ENCODE data around the gene GORASP2.

The GORASP2 gene

DNA sequence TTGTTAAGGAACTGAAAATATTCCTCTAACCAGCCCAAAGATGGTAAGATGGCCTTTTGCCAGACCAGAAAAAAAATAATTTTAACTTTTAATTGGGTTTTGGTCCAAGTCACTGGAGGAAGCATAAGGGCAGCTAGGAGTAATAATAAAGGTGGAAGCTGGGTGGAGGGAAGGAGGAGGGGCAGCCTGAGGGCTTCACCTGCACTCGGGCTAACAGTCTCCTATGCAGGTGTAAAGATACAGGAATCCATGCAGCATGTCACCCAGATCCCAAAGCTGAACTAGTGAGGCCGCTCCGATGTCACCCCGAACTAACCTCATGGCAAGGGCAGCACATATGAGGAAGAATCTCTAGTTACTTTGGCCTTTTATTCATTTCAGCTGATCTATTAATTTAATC, 37.2 kb upstream of the GORASP2 start (continued):
- TF ChIP-seq, protein P1, sequence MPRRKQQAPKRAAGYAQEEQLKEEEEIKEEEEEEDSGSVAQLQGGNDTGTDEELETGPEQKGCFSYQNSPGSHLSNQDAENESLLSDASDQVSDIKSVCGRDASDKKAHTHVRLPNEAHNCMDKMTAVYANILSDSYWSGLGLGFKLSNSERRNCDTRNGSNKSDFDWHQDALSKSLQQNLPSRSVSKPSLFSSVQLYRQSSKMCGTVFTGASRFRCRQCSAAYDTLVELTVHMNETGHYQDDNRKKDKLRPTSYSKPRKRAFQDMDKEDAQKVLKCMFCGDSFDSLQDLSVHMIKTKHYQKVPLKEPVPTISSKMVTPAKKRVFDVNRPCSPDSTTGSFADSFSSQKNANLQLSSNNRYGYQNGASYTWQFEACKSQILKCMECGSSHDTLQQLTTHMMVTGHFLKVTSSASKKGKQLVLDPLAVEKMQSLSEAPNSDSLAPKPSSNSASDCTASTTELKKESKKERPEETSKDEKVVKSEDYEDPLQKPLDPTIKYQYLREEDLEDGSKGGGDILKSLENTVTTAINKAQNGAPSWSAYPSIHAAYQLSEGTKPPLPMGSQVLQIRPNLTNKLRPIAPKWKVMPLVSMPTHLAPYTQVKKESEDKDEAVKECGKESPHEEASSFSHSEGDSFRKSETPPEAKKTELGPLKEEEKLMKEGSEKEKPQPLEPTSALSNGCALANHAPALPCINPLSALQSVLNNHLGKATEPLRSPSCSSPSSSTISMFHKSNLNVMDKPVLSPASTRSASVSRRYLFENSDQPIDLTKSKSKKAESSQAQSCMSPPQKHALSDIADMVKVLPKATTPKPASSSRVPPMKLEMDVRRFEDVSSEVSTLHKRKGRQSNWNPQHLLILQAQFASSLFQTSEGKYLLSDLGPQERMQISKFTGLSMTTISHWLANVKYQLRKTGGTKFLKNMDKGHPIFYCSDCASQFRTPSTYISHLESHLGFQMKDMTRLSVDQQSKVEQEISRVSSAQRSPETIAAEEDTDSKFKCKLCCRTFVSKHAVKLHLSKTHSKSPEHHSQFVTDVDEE (CRISPR knock-in tag; IDR thresholded peaks at IDR 0.05) = no peak

GRCh38 chr2:170892391-170892951, 36.6 kb upstream of the GORASP2 start:
- no peak for TF ChIP-seq BACH2 (CRISPR knock-in tag; IDR thresholded peaks at IDR 0.05; ENCODE audit: borderline replicate concordance)
- TF ChIP-seq SNAI2 (CRISPR knock-in tag; IDR thresholded peaks at IDR 0.05) = no peak
- TF ChIP-seq, protein P1 (CRISPR knock-in tag; IDR thresholded peaks at IDR 0.05) = no peak
- no peak for TF ChIP-seq PATZ1 (CRISPR knock-in tag; IDR thresholded peaks at IDR 0.05; ENCODE audit: borderline replicate concordance)
- TF ChIP-seq GLIS3 (CRISPR knock-in tag; IDR thresholded peaks at IDR 0.05) = no peak
- no peak for TF ChIP-seq RARB (CRISPR knock-in tag; IDR thresholded peaks at IDR 0.05)
- TF ChIP-seq, protein P2, sequence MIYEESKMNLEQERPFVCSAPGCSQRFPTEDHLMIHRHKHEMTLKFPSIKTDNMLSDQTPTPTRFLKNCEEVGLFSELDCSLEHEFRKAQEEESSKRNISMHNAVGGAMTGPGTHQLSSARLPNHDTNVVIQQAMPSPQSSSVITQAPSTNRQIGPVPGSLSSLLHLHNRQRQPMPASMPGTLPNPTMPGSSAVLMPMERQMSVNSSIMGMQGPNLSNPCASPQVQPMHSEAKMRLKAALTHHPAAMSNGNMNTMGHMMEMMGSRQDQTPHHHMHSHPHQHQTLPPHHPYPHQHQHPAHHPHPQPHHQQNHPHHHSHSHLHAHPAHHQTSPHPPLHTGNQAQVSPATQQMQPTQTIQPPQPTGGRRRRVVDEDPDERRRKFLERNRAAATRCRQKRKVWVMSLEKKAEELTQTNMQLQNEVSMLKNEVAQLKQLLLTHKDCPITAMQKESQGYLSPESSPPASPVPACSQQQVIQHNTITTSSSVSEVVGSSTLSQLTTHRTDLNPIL (CRISPR knock-in tag; IDR thresholded peaks at IDR 0.05; ENCODE audit: low read depth) = no peak
- no peak for TF ChIP-seq ZNF70 (CRISPR knock-in tag; IDR thresholded peaks at IDR 0.05)
- TF ChIP-seq ZC3H10 (CRISPR knock-in tag; IDR thresholded peaks at IDR 0.05) = no peak
- TF ChIP-seq ESRRG (CRISPR knock-in tag; IDR thresholded peaks at IDR 0.05) = no peak
- no peak for ATAC-seq

DNA sequence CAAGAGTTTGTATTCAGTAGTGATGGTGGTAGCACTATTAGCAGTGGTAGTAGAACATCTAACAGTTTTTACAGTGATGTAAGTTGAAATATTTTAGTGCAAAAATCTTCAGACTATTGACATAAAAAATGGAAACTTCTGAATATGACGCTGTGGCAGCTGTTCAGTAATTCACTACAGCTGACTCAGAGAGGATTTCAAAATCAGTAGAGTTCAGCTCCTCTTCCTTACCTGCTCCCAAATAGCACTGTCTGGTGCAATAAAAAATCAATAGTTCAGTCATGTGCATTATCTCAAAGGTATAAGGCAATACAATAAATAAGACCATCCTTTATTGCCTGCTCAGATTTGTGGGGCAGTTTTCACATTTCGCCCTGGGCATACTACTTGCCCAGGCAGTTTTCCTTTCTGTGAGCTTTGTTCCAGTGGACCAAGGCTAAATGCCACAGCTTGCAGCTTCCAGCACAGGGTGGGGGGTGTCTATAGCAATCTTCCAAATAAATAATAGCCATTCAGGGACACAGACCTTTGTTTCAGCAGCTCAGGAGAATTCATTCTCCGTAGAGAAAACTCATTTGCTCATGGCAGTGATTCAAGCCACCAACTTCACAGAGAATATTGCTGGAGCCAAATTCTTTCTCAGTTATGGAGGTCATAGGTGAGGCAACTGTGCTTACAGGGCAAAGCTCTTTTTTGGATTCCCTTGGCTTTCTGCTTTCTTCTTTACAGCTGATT, 33.9 kb upstream of the GORASP2 start:
- TF ChIP-seq TCF4 (CRISPR knock-in tag; IDR thresholded peaks at IDR 0.05; ENCODE audit: borderline replicate concordance) (no peak), ISL1 (CRISPR knock-in tag; IDR thresholded peaks at IDR 0.05) (no peak)
- peak; percentile 47; the same call in 2 of the 3 replicates for ATAC-seq

GRCh38 chr2:170896622-170897021, 32.4 kb upstream of the GORASP2 start:
- no peak for ATAC-seq
- TF ChIP-seq RARB (CRISPR knock-in tag; IDR thresholded peaks at IDR 0.05) = no peak
- TF ChIP-seq OSR1 (CRISPR knock-in tag; IDR thresholded peaks at IDR 0.05) = no peak
- TF ChIP-seq TCF4 (CRISPR knock-in tag; IDR thresholded peaks at IDR 0.05; ENCODE audit: borderline replicate concordance) = no peak
- TF ChIP-seq ISL1 (CRISPR knock-in tag; IDR thresholded peaks at IDR 0.05) = no peak
- no peak for TF ChIP-seq BACH2 (CRISPR knock-in tag; IDR thresholded peaks at IDR 0.05; ENCODE audit: borderline replicate concordance)

- no peak for ATAC-seq
- TF ChIP-seq ZFP30 (CRISPR knock-in tag; IDR thresholded peaks at IDR 0.05) (no peak), TOX (CRISPR knock-in tag; IDR thresholded peaks at IDR 0.05; ENCODE audit: borderline replicate concordance) (no peak), ISL1 (CRISPR knock-in tag; IDR thresholded peaks at IDR 0.05) (no peak), ZFP3 (CRISPR knock-in tag; IDR thresholded peaks at IDR 0.05) (no peak), ZNF8 (CRISPR knock-in tag; IDR thresholded peaks at IDR 0.05) (no peak), GLIS3 (CRISPR knock-in tag; IDR thresholded peaks at IDR 0.05) (no peak), ZNF70 (CRISPR knock-in tag; IDR thresholded peaks at IDR 0.05) (no peak), RARB (CRISPR knock-in tag; IDR thresholded peaks at IDR 0.05) (no peak), OSR1 (CRISPR knock-in tag; IDR thresholded peaks at IDR 0.05) (no peak)
- TF ChIP-seq, protein P1 (CRISPR knock-in tag; IDR thresholded peaks at IDR 0.05) = no peak
- TF ChIP-seq, protein P2 (CRISPR knock-in tag; IDR thresholded peaks at IDR 0.05; ENCODE audit: low read depth) = no peak
Measured at GRCh38 chr2:170897108-170897507, 31.9 kb upstream of the GORASP2 start.
